Activated T-cell treated with anti-CD3 and anti-CD28 coated beads, Interleukin-2, amount 50 U/mL, for 48 hours (primary cell): ENCODE measurements around the gene MYL10.

Experiments
- DNase-seq, 2 experiments: peaks; one replicate each; pipeline ENCODE4 v3.0.0-alpha.2; 2020

The MYL10 gene

GRCh38 chr7:101595766-101596537 is 33.1 kb downstream of the MYL10 start:
- DNase-seq = no peak

GRCh38 chr7:101595246-101595645 is 33.9 kb downstream of the MYL10 start:
- DNase-seq = no peak

GRCh38 chr7:101594790-101595189 is 34.3 kb downstream of the MYL10 start:
- no peak for DNase-seq

- no peak for DNase-seq
Observed at GRCh38 chr7:101593556-101593955, 35.5 kb downstream of the MYL10 start.

- no peak for DNase-seq
Observed at GRCh38 chr7:101591504-101591903, 37.6 kb downstream of the MYL10 start.

GRCh38 chr7:101590663-101591435 is 38.2 kb downstream of the MYL10 start:
- DNase-seq = no peak

GRCh38 chr7:101589976-101590662 is 39.0 kb downstream of the MYL10 start:
- DNase-seq = no peak

GRCh38 chr7:101589052-101589451 is 40.0 kb downstream of the MYL10 start:
- no peak for DNase-seq

GRCh38 chr7:101588131-101588935 is 40.8 kb downstream of the MYL10 start:
- no peak for DNase-seq

GRCh38 chr7:101586906-101587677 is 42.0 kb downstream of the MYL10 start:
- DNase-seq = no peak

- DNase-seq = no peak
Observed at GRCh38 chr7:101586078-101586905, 42.8 kb downstream of the MYL10 start.

GRCh38 chr7:101582971-101583370 is 46.1 kb downstream of the MYL10 start:
- no peak for DNase-seq

- DNase-seq = no peak
Observed at GRCh38 chr7:101581891-101582290, 47.2 kb downstream of the MYL10 start.

GRCh38 chr7:101580596-101580995 is 48.5 kb downstream of the MYL10 start:
- DNase-seq = no peak

GRCh38 chr7:101578552-101578951 is 50.5 kb downstream of the MYL10 start:
- no peak for DNase-seq

- DNase-seq = no peak
Observed at GRCh38 chr7:101576998-101577397, 52.1 kb downstream of the MYL10 start.

- no peak for DNase-seq
Observed at GRCh38 chr7:101575721-101576120, 53.4 kb downstream of the MYL10 start.

GRCh38 chr7:101575168-101575567 is 53.9 kb downstream of the MYL10 start:
- no peak for DNase-seq

- DNase-seq = no peak
Observed at GRCh38 chr7:101572156-101572555, 56.9 kb downstream of the MYL10 start.

GRCh38 chr7:101567230-101567629 is 61.9 kb downstream of the MYL10 start:
- DNase-seq = no peak

GRCh38 chr7:101565601-101566209 is 63.4 kb downstream of the MYL10 start:
- DNase-seq = no peak
